Keratinocyte (primary cell): Measurements from ENCODE around the gene SPATS2L.

ENCODE experiments used
- EZH2 ChIP-seq: IDR thresholded peaks from one replicate; pipeline ENCODE4 v1.6.1; 2012; ENCODE audit warnings: inconsistent platforms, mild to moderate bottlenecking, low read length, moderate library complexity
- TF ChIP-seq, protein P1 (sequence below), 3 experiments: IDR thresholded peaks in 1 of 3; conservative IDR thresholded peaks in 1 of 3; optimal IDR thresholded peaks in 1 of 3; 2 replicates in 2 of 3; 3 replicates in 1 of 3; pipeline versions ENCODE3 to v1.5.1; 2011; ENCODE audit warnings: low read length in 3 of 3, mild to moderate bottlenecking in 3 of 3, moderate library complexity in 2 of 3, control low read depth in 1 of 3, inconsistent platforms in 1 of 3; ENCODE audit not compliant: insufficient read depth in 2 of 3; ENCODE audit errors: extremely low read depth in 1 of 3

GRCh38 chr2:200418399-200418798 lies 111.9 kb downstream of the SPATS2L start:
- TF ChIP-seq EZH2 = no peak
- TF ChIP-seq, protein P1, sequence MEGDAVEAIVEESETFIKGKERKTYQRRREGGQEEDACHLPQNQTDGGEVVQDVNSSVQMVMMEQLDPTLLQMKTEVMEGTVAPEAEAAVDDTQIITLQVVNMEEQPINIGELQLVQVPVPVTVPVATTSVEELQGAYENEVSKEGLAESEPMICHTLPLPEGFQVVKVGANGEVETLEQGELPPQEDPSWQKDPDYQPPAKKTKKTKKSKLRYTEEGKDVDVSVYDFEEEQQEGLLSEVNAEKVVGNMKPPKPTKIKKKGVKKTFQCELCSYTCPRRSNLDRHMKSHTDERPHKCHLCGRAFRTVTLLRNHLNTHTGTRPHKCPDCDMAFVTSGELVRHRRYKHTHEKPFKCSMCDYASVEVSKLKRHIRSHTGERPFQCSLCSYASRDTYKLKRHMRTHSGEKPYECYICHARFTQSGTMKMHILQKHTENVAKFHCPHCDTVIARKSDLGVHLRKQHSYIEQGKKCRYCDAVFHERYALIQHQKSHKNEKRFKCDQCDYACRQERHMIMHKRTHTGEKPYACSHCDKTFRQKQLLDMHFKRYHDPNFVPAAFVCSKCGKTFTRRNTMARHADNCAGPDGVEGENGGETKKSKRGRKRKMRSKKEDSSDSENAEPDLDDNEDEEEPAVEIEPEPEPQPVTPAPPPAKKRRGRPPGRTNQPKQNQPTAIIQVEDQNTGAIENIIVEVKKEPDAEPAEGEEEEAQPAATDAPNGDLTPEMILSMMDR (optimal IDR thresholded peaks at IDR 0.05 in 1 of 3, IDR thresholded peaks at IDR 0.05 in 1 of 3, conservative IDR thresholded peaks at IDR 0.05 in 1 of 3; ENCODE audit: extremely low read depth in 1 of 3, insufficient read depth in 2 of 3, low read length in 3 of 3) = no peak
